Endothelial cell of umbilical vein (primary cell): ENCODE results near the gene MRGPRF. TPM values are rescaled to one million over a fixed set of nuclear protein-coding genes. Genes with fewer than 3 reads are reported as not detected.

ENCODE experiments used
- BruUV-seq: library from RNA; stranded (reverse); fragments of 400-500 nt; replicated peaks from 2 replicates; lab custom pipeline; 2021; lab: Mats Ljungman, UMichigan
- CTCF ChIA-PET: fragments of 300-600, 350-600 bp; sonication (Branson Sonifier 250); formaldehyde crosslinking; loops from one replicate; lab custom pipeline; 2021; ENCODE audit warnings: antibody characterized with exemption, inconsistent platforms; lab: Charles Lee
- POLR2A ChIA-PET: fragments of 300-600, 350-600 bp; sonication (Branson Sonifier 250); formaldehyde crosslinking; loops from one replicate; lab custom pipeline; 2021; ENCODE audit warnings: antibody characterized with exemption, inconsistent platforms; lab: Charles Lee
- DNase-seq: peaks from one replicate; pipeline ENCODE4 v3.0.0-alpha.2; 2011; ENCODE audit warnings: low read depth, low spot score
- FAIRE-seq: peaks from 2 replicates; lab custom pipeline; 2011; peaks lifted over from hg19 to GRCh38; lab: Jason Lieb, UNC
- H2AFZ ChIP-seq: 2 replicates; pipeline ENCODE4 v1.6.0; 2012; ENCODE audit warnings: low read depth, low read length, control low read depth, inconsistent platforms
- H3K27ac ChIP-seq: 2 replicates; pipeline ENCODE4 v1.5.1; 2011; ENCODE audit warnings: low read depth, mild to moderate bottlenecking, control low read depth, low read length, moderate library complexity; ENCODE audit not compliant: insufficient read depth
- H3K27me3 ChIP-seq, 2 experiments: 2 replicates each; pipeline versions ENCODE4 v1.6.0 to v1.6.1; 2011; ENCODE audit warnings: low read length in 2 of 2, mixed read lengths in 1 of 2; ENCODE audit not compliant: control insufficient read depth in 2 of 2, insufficient read depth in 2 of 2
- H3K36me3 ChIP-seq, 2 experiments: 2 replicates in 1 of 2; 3 replicates in 1 of 2; pipeline ENCODE4 v1.5.1; 2011; ENCODE audit warnings: low read length in 2 of 2, mild to moderate bottlenecking in 1 of 2, moderate library complexity in 1 of 2; ENCODE audit not compliant: control insufficient read depth in 2 of 2, insufficient read depth in 2 of 2; ENCODE audit errors: extremely low read depth in 1 of 2
- H3K4me1 ChIP-seq: 3 replicates; pipeline ENCODE4 v1.5.1; 2011; ENCODE audit warnings: mild to moderate bottlenecking, low read length; ENCODE audit not compliant: control insufficient read depth, insufficient read depth; ENCODE audit errors: extremely low read depth
- H3K4me2 ChIP-seq: 2 replicates; pipeline ENCODE4 v1.6.1; 2011; ENCODE audit warnings: low read length, control low read depth, mixed read lengths; ENCODE audit not compliant: insufficient read depth
- H3K4me3 ChIP-seq, 3 experiments: fragments of 200-600 bp in 1 of 3; sonication (generic), shearing (Covaris generic) in 1 of 3; replicated peaks in 1 of 3; 2 replicates each; pipeline ENCODE4 v1.5.1; 2011 to 2016; ENCODE audit warnings: control low read depth in 3 of 3, low read length in 3 of 3, mild to moderate bottlenecking in 2 of 3, inconsistent platforms in 1 of 3, low read depth in 1 of 3, moderate library complexity in 1 of 3; ENCODE audit not compliant: insufficient read depth in 1 of 3
- H3K79me2 ChIP-seq: 2 replicates; pipeline ENCODE4 v1.6.0; 2012; ENCODE audit warnings: low read length, inconsistent platforms; ENCODE audit not compliant: control insufficient read depth, insufficient read depth
- H3K9ac ChIP-seq: replicated peaks from 2 replicates; pipeline ENCODE3; 2011; ENCODE audit warnings: low read length, control low read depth; ENCODE audit not compliant: insufficient read depth; ENCODE audit errors: extremely low read depth
- H3K9me1 ChIP-seq: replicated peaks from 3 replicates; pipeline ENCODE4 v1.6.0; 2011; ENCODE audit warnings: mild to moderate bottlenecking, low read length; ENCODE audit not compliant: control insufficient read depth, insufficient read depth; ENCODE audit errors: extremely low read depth
- H3K9me3 ChIP-seq: replicated peaks from 2 replicates; pipeline ENCODE4 v1.5.1; 2012; ENCODE audit warnings: low read length, inconsistent platforms; ENCODE audit not compliant: control insufficient read depth, insufficient read depth
- H4K20me1 ChIP-seq: replicated peaks from 2 replicates; pipeline ENCODE3; 2011; ENCODE audit warnings: mild to moderate bottlenecking, low read length; ENCODE audit not compliant: control insufficient read depth, insufficient read depth; ENCODE audit errors: extremely low read depth
- EZH2 ChIP-seq: IDR thresholded peaks from 2 replicates; pipeline ENCODE4 v1.6.1; 2012; ENCODE audit warnings: borderline replicate concordance, low read depth, mild to moderate bottlenecking, moderate library complexity, low read length, inconsistent platforms; ENCODE audit not compliant: severe bottlenecking
- FOS ChIP-seq: IDR thresholded peaks from 2 replicates; pipeline ENCODE4 v1.6.1; 2011; ENCODE audit warnings: mild to moderate bottlenecking, low read length, moderate library complexity, borderline replicate concordance; ENCODE audit not compliant: insufficient read depth
- GATA2 ChIP-seq: IDR thresholded peaks from 2 replicates; pipeline ENCODE4 v1.7.0; 2011; ENCODE audit warnings: low read depth, mild to moderate bottlenecking, moderate library complexity, mixed read lengths, low read length; ENCODE audit not compliant: insufficient read length, insufficient read depth
- JUN ChIP-seq: IDR thresholded peaks from 2 replicates; pipeline ENCODE4 v1.6.1; 2011; ENCODE audit warnings: borderline replicate concordance, low read depth; ENCODE audit not compliant: insufficient read length, insufficient read depth
- MAX ChIP-seq: IDR thresholded peaks from 2 replicates; pipeline ENCODE4 v1.6.1; 2011; ENCODE audit not compliant: insufficient read depth, insufficient read length
- MYC ChIP-seq: IDR thresholded peaks from one replicate; pipeline ENCODE4 v1.6.1; 2011; ENCODE audit warnings: mild to moderate bottlenecking, low read depth, low read length
- POLR2A ChIP-seq: IDR thresholded peaks from 2 replicates; pipeline ENCODE4 v1.6.1; 2012; ENCODE audit warnings: low read depth, mild to moderate bottlenecking, control low read depth, low read length
- POLR2AphosphoS5 ChIP-seq: IDR thresholded peaks from 2 replicates; pipeline ENCODE4 v1.6.1; 2012; ENCODE audit warnings: low read depth, mild to moderate bottlenecking, control low read depth, low read length, moderate library complexity; ENCODE audit not compliant: insufficient read depth
- dilution Hi-C: fragments of 300-500 bp; cut with MboI; formaldehyde crosslinking; loops from one replicate; pipeline ENCODE4 v1.15.0; 2019; ENCODE audit warnings: low sequenced_read_pairs; ENCODE audit not compliant: extremely low pct_ligation_motif_present
- intact Hi-C: fragments of 100-400 bp; cut with micrococcal nuclease; formaldehyde crosslinking; loops from one replicate; pipeline ENCODE4 v1.10.0; 2022
- polyA plus RNA-seq, 4 experiments: library from polyadenylated mRNA; depleted of rRNA in 3 of 4; stranded (reverse) in 3 of 4; unstranded in 1 of 4; fragments of >200 nt; gene quantifications; 2 replicates each; pipeline versions ENCODE4 v1.2.1 to v1.2.3, GENCODE V29; 2011 to 2012; ENCODE audit warnings: missing spikeins in 1 of 4
- total RNA-seq: library from RNA; stranded (reverse); gene quantifications from 2 replicates; pipeline ENCODE4 v1.2.3, GENCODE V29; 2021
- TF ChIP-seq, protein P1 (sequence below), 2 donors: IDR thresholded peaks; 1 replicate in 1 of 2; 2 replicates in 1 of 2; pipeline ENCODE4 v1.5.1; 2011; ENCODE audit warnings: low read length in 2 of 2, mild to moderate bottlenecking in 2 of 2, moderate library complexity in 2 of 2, control low read depth in 1 of 2, inconsistent platforms in 1 of 2, low read depth in 1 of 2; ENCODE audit not compliant: insufficient read depth in 1 of 2; ENCODE audit errors: extremely low read depth in 1 of 2

MRGPRF gene
- total and polyA plus RNA-seq, 2 donors (not counting 3 experiments of a cell fraction or from before 2014, with no cell fraction given): not detected

DNA sequence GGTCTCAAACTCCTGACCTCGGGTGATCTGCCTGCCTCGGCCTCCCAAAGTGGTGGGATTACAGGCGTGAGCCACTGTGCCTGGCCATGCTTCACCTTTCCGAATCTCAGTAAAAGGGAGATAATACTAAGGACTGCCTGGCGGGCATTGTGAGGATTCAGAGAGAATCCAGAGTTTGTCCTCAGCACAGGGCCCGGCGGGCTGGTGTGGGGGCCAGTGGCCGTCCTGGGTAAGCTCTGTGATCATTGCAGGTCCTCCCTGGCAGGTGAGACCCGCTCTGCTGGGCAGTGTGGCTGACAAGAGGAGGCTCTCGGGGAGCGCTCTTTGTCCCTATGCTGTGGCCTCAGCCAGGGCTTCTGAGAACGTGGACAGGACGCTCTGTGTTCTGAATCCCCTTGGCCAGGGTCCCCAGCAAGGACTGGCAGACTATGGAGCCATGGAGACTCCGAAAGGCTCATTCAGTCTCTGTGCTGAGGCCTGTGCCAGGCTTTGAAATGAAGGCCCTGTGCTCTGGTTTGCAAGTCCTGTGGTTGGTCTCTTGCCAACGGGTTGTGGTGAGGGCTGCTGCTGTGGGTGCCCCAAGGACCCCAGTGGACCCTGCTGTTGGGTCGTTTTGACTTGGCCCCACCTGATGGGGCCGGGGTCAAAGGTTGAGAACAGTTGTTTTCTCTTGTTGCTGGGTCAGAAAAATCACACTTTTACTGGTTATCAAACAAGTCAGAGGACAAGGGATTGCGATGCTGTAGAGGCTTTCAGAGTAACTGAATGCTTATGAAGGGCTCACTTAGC lies 37.7 kb upstream of the MRGPRF start:
- no peak for DNase-seq
- Histone ChIP-seq H3K79me2 (peaks cover 18% of the 10 kb centered on the region), H3K27me3 (no peaks in the 10 kb centered on the region), H4K20me1 (no peaks in the 10 kb centered on the region), H3K9me1 (no peaks in the 10 kb centered on the region), H3K4me1 (peaks cover 9% of the 10 kb centered on the region), H3K9me3 (no peaks in the 10 kb centered on the region), H2AFZ (no peak overlapping the region), H3K4me3 (no peak overlapping the region), H3K36me3 (peaks cover 0 to 9% of the 10 kb centered on the region in 2 experiments), H3K4me2 (no peak overlapping the region), H3K27ac (no peak overlapping the region), H3K9ac (no peak overlapping the region)
- no TSS peak for BruUV-seq
- intact Hi-C loops: no loop called here
- CTCF ChIA-PET: no interaction called here
- no peak for TF ChIP-seq POLR2AphosphoS5
- TF ChIP-seq, protein P1, sequence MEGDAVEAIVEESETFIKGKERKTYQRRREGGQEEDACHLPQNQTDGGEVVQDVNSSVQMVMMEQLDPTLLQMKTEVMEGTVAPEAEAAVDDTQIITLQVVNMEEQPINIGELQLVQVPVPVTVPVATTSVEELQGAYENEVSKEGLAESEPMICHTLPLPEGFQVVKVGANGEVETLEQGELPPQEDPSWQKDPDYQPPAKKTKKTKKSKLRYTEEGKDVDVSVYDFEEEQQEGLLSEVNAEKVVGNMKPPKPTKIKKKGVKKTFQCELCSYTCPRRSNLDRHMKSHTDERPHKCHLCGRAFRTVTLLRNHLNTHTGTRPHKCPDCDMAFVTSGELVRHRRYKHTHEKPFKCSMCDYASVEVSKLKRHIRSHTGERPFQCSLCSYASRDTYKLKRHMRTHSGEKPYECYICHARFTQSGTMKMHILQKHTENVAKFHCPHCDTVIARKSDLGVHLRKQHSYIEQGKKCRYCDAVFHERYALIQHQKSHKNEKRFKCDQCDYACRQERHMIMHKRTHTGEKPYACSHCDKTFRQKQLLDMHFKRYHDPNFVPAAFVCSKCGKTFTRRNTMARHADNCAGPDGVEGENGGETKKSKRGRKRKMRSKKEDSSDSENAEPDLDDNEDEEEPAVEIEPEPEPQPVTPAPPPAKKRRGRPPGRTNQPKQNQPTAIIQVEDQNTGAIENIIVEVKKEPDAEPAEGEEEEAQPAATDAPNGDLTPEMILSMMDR (IDR thresholded peaks at IDR 0.05; ENCODE audit: extremely low read depth in 1 of 2, insufficient read depth in 1 of 2, low read depth in 1 of 2, low read length in 2 of 2): no peak
- TF ChIP-seq POLR2A: no peak
- no peak for TF ChIP-seq JUN
- no peak for TF ChIP-seq EZH2
- TF ChIP-seq MYC: no peak
- TF ChIP-seq FOS: no peak
- no peak for TF ChIP-seq GATA2
- no peak for TF ChIP-seq MAX
- dilution Hi-C loops: no loop called here
- POLR2A ChIA-PET: no interaction called here
- FAIRE-seq: no peak
